ENCODE data around the gene ZCCHC8. TPM values are rescaled to one million over a fixed set of nuclear protein-coding genes. Genes with fewer than 3 reads are reported as not detected.

The ZCCHC8 gene
- polyA plus RNA-seq, 1 experiment: 12.7 TPM

DNA sequence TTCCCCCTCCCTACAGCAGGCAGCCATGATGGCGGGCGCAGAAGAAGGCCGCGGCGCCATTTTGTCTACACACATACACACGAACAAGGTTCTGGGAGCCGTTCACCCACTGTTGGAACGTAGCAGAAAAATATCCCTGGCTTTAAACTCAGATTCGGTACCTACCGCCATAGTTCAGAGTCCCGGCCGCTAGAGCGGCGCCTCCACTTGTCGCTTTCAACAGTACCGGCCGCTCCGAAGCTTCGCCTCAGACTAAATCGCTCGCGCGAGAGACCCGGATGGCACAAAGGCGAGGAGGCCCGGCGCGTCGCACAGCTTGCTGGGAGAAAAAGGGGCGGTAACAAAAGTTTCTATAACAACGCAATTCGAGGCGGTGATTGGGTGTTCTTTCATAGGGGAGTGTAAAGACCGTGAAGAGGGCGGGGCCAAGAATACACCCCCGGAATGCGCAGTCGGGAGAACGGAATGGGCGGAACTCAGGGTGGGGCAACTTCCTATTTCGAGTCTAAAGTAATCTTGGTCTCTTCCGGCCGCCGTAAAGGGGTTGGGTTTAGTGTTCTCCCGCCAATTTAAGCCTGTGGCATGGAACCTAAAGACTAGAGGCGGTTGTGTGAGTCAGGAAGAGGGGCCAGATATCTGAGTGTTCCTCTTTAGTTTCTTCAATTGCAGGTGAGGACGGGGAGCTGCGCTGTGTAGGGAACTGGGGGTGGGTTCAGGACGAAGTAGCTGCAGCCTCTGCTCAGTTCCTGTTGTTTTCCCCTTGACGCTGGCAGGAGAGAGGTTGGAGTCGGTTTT, 26.1 kb upstream of the ZCCHC8 start, which contains the start of the genes KNTC1 and RSRC2:
Gene KNTC1, plus strand, starts transcription at position 567 of the 795 bp plus-strand sequence. CDS start 2,815 bp downstream, outside the sequence.
Gene RSRC2, minus strand, starts transcription at position 254 of the 795 bp plus-strand sequence. Its CDS starts 83 bp downstream, at position 171.
- ChIA-PET POLR2A (interaction anchor here (0.5 to 1.0 kb wide), 6 partner anchors 9 to 1977 kb away, joined by 3 to 14 read pairs (median 4); partner anchors contain the start of gene ZCCHC8), CTCF (interaction anchor here (1.5 kb wide), 1 partner anchor 127 kb away, joined by 3 read pairs; no protein-coding TSS in a partner anchor)
- H3K27me3 ChIP-seq (ENCODE audit: control insufficient read depth, insufficient read depth, low read length): no peaks in the 10 kb centered on the region
- H3K36me3 ChIP-seq (ENCODE audit: control insufficient read depth, insufficient read depth, low read length): peaks cover 2% of the 10 kb centered on the region
- TF ChIP-seq, protein P1, sequence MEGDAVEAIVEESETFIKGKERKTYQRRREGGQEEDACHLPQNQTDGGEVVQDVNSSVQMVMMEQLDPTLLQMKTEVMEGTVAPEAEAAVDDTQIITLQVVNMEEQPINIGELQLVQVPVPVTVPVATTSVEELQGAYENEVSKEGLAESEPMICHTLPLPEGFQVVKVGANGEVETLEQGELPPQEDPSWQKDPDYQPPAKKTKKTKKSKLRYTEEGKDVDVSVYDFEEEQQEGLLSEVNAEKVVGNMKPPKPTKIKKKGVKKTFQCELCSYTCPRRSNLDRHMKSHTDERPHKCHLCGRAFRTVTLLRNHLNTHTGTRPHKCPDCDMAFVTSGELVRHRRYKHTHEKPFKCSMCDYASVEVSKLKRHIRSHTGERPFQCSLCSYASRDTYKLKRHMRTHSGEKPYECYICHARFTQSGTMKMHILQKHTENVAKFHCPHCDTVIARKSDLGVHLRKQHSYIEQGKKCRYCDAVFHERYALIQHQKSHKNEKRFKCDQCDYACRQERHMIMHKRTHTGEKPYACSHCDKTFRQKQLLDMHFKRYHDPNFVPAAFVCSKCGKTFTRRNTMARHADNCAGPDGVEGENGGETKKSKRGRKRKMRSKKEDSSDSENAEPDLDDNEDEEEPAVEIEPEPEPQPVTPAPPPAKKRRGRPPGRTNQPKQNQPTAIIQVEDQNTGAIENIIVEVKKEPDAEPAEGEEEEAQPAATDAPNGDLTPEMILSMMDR (IDR thresholded peaks at IDR 0.05; ENCODE audit: insufficient read depth, low read depth, low read length): no peak
- peak within 1 kb of the TSS; percentile 89 for H3K4me3 ChIP-seq (ENCODE audit: low read depth, low read length)
- peak; percentile 99 for DNase-seq (ENCODE audit: low read depth)

DNA sequence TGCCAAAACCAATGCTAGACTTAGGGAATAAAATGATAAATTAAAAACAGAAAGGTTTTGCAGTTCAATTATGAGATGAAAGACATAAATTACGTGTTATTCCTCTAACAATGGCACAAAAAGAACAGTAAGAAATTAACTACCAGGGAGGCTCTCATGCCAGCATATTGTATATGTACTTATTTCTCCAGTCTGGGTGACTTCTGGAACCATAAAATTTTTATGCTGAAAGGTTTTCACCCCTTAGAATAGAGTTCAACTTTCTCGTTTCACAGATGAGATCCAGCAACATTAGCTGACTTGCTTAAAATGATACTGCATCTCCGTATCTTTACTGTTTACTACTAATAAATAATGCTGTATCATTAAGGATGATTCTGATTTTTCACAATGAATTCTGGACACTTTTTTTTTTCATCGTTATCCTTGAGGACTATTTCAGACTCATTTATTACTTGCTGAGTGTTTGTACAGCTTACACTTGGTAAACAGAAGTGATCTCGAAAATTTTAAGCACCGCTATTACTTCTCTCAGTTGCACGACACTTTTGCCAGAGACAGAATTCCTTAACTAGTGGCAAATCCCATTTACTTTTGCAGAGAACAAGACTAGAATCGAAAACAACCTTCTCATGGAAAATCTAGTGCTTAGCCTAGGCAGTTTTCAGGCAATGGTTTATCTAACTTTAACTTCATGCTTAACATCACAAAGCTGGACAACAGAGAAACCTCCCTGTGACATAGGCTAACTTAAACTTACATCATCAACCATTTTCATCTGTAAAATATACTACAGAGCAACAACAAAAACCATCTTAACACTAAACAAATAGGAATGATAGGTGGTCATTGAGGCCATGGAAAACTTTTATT, 23.4 kb upstream of the ZCCHC8 start:
- DNase-seq (ENCODE audit: low read depth): no peak
- POLR2A ChIA-PET: interaction anchor here (0.9 kb wide), 1 partner anchor 23 kb away, joined by 4 read pairs; the partner anchor contains the start of gene ZCCHC8
- H3K4me3 ChIP-seq (ENCODE audit: low read depth, low read length): peak overlapping the region; percentile 54
- no peaks in the 10 kb centered on the region for H3K27me3 ChIP-seq (ENCODE audit: control insufficient read depth, insufficient read depth, low read length)
- peaks cover 8% of the 10 kb centered on the region for H3K36me3 ChIP-seq (ENCODE audit: control insufficient read depth, insufficient read depth, low read length)
- TF ChIP-seq, protein P1 (IDR thresholded peaks at IDR 0.05; ENCODE audit: insufficient read depth, low read depth, low read length): no peak
- CTCF ChIA-PET: interaction anchor here (0.8 kb wide), 2 partner anchors 23 to 51 kb away, joined by 3 read pairs; no protein-coding TSS in a partner anchor

DNA sequence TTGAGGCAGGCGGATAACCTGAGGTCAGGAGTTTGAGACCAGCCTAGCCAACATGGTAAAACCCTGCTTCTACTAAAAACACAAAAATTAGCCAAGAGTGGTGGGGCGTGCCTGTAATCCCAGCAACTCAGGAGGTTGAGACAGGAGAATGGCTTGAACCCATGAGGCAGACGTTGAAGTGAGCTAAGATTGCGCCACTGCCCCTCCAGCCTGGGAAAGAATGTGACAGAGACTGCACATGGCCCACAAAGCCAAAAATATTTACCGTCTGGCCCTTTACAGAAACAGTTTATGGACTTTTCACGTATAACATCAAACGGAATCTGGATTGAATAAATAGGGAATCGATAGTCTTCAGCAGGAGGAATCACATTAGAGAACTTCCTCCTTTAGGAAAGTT, 22.5 kb upstream of the ZCCHC8 start:
- no peak for DNase-seq (ENCODE audit: low read depth)
- no peaks in the 10 kb centered on the region for H3K27me3 ChIP-seq (ENCODE audit: control insufficient read depth, insufficient read depth, low read length)
- TF ChIP-seq, protein P1 (IDR thresholded peaks at IDR 0.05; ENCODE audit: insufficient read depth, low read depth, low read length): no peak
- H3K36me3 ChIP-seq (ENCODE audit: control insufficient read depth, insufficient read depth, low read length): peaks cover 13% of the 10 kb centered on the region
- ChIA-PET POLR2A (interaction anchor here (0.9 kb wide), 1 partner anchor 22 kb away, joined by 4 read pairs; the partner anchor contains the start of gene ZCCHC8), CTCF (interaction anchor here (0.8 kb wide), 1 partner anchor 22 kb away, joined by 3 read pairs; no protein-coding TSS in a partner anchor)
- H3K4me3 ChIP-seq (ENCODE audit: low read depth, low read length): peak overlapping the region; percentile 54

DNA sequence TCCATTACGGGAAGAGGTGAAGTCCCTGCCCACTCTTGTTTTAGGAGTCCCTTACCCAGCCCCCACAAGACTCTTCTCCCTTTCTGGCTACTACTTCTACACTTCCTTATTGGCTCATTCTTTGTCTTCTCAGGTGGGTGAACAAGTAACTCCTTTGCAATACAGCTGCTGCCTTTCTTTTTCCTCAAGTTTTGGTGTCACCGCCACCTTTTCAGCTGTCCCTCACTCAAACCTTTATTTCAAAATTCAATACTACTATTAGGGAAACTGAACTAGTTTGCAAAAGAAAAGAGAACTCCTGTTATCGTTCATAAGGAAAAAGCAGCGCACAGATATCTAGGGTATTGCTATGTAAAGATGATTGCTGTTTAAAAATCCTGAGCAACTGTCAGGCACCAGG, 19.9 kb upstream of the ZCCHC8 start:
- DNase-seq (ENCODE audit: low read depth): no peak
- no peak overlapping the region for H3K4me3 ChIP-seq (ENCODE audit: low read depth, low read length)
- peaks cover 24% of the 10 kb centered on the region for H3K36me3 ChIP-seq (ENCODE audit: control insufficient read depth, insufficient read depth, low read length)
- ChIA-PET POLR2A (no interaction called here), CTCF (no interaction called here)
- H3K27me3 ChIP-seq (ENCODE audit: control insufficient read depth, insufficient read depth, low read length): no peaks in the 10 kb centered on the region
- TF ChIP-seq, protein P1 (IDR thresholded peaks at IDR 0.05; ENCODE audit: insufficient read depth, low read depth, low read length): no peak

Measured in BJ (cell line).